ENCODE results near the gene PEX1. TPM values are rescaled to one million over a fixed set of nuclear protein-coding genes. Genes with fewer than 3 reads are reported as not detected.

PEX1 gene
- total and polyA plus RNA-seq, 9 of the 15 experiments (the other 6 are each of a cell fraction or from before 2014, with no cell fraction given), result 9.4 to 32.2 (median 19.9) TPM

DNA sequence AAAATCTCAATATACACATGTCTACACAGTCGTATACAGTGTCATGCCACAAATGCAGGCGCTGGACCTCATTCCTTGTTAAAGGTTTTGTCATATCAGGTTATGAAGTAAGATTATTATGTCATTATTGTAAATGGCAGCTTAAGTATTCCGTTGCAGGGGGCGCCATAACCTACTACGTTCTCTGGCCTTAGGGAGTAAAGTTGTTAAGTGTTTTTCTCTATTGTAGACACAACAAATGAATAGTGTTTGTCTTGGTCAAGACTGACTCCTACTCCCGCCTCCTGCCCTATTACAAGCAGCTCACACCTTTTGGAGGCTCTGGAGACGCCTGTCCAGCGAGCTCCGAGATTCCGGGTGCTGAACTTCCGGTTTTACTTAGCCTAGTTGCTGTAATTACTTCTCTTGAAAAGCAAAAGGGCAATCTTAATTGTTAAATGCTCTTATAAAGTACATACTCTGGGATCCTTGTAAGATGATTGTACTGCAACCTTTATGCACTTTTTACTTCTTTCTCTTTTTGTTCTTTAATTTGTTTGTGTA lies 80.0 kb downstream of the PEX1 start (continued):
- TF ChIP-seq, protein P1, sequence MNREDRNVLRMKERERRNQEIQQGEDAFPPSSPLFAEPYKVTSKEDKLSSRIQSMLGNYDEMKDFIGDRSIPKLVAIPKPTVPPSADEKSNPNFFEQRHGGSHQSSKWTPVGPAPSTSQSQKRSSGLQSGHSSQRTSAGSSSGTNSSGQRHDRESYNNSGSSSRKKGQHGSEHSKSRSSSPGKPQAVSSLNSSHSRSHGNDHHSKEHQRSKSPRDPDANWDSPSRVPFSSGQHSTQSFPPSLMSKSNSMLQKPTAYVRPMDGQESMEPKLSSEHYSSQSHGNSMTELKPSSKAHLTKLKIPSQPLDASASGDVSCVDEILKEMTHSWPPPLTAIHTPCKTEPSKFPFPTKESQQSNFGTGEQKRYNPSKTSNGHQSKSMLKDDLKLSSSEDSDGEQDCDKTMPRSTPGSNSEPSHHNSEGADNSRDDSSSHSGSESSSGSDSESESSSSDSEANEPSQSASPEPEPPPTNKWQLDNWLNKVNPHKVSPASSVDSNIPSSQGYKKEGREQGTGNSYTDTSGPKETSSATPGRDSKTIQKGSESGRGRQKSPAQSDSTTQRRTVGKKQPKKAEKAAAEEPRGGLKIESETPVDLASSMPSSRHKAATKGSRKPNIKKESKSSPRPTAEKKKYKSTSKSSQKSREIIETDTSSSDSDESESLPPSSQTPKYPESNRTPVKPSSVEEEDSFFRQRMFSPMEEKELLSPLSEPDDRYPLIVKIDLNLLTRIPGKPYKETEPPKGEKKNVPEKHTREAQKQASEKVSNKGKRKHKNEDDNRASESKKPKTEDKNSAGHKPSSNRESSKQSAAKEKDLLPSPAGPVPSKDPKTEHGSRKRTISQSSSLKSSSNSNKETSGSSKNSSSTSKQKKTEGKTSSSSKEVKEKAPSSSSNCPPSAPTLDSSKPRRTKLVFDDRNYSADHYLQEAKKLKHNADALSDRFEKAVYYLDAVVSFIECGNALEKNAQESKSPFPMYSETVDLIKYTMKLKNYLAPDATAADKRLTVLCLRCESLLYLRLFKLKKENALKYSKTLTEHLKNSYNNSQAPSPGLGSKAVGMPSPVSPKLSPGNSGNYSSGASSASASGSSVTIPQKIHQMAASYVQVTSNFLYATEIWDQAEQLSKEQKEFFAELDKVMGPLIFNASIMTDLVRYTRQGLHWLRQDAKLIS (CRISPR knock-in tag; IDR thresholded peaks at IDR 0.05), result no peak
- TF ChIP-seq, protein P2, sequence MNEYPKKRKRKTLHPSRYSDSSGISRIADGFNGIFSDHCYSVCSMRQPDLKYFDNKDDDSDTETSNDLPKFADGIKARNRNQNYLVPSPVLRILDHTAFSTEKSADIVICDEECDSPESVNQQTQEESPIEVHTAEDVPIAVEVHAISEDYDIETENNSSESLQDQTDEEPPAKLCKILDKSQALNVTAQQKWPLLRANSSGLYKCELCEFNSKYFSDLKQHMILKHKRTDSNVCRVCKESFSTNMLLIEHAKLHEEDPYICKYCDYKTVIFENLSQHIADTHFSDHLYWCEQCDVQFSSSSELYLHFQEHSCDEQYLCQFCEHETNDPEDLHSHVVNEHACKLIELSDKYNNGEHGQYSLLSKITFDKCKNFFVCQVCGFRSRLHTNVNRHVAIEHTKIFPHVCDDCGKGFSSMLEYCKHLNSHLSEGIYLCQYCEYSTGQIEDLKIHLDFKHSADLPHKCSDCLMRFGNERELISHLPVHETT (CRISPR knock-in tag; conservative IDR thresholded peaks at IDR 0.05 in 1 of 2, IDR thresholded peaks at IDR 0.05 in 1 of 2), result no peak
- TF ChIP-seq, protein P3, sequence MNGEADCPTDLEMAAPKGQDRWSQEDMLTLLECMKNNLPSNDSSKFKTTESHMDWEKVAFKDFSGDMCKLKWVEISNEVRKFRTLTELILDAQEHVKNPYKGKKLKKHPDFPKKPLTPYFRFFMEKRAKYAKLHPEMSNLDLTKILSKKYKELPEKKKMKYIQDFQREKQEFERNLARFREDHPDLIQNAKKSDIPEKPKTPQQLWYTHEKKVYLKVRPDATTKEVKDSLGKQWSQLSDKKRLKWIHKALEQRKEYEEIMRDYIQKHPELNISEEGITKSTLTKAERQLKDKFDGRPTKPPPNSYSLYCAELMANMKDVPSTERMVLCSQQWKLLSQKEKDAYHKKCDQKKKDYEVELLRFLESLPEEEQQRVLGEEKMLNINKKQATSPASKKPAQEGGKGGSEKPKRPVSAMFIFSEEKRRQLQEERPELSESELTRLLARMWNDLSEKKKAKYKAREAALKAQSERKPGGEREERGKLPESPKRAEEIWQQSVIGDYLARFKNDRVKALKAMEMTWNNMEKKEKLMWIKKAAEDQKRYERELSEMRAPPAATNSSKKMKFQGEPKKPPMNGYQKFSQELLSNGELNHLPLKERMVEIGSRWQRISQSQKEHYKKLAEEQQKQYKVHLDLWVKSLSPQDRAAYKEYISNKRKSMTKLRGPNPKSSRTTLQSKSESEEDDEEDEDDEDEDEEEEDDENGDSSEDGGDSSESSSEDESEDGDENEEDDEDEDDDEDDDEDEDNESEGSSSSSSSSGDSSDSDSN (IDR thresholded peaks at IDR 0.05; ENCODE audit: borderline replicate concordance in 1 of 2, low read depth in 2 of 2, low read length in 2 of 2), result no peak; a peak in 1 of 4 replicates
- TF ChIP-seq E2F3 (CRISPR knock-in tag; IDR thresholded peaks at IDR 0.05) (no peak), RFX5 (IDR thresholded peaks at IDR 0.05; ENCODE audit: low read depth, low read length) (no peak), MEIS2 (IDR thresholded peaks at IDR 0.05; ENCODE audit: partially characterized antibody) (peak; percentile 35), ERF (CRISPR knock-in tag; IDR thresholded peaks at IDR 0.05) (no peak), EP400 (IDR thresholded peaks at IDR 0.05) (peak; percentile 4), ZNF217 (CRISPR knock-in tag; IDR thresholded peaks at IDR 0.05) (no peak), SMARCE1 (IDR thresholded peaks at IDR 0.05) (peak; percentile 75), RBFOX2 (IDR thresholded peaks at IDR 0.05; ENCODE audit: low read depth, low read length) (no peak)
- TF ChIP-seq, protein P4, sequence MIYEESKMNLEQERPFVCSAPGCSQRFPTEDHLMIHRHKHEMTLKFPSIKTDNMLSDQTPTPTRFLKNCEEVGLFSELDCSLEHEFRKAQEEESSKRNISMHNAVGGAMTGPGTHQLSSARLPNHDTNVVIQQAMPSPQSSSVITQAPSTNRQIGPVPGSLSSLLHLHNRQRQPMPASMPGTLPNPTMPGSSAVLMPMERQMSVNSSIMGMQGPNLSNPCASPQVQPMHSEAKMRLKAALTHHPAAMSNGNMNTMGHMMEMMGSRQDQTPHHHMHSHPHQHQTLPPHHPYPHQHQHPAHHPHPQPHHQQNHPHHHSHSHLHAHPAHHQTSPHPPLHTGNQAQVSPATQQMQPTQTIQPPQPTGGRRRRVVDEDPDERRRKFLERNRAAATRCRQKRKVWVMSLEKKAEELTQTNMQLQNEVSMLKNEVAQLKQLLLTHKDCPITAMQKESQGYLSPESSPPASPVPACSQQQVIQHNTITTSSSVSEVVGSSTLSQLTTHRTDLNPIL (CRISPR knock-in tag; IDR thresholded peaks at IDR 0.05), result no peak
- TF ChIP-seq, protein P5, sequence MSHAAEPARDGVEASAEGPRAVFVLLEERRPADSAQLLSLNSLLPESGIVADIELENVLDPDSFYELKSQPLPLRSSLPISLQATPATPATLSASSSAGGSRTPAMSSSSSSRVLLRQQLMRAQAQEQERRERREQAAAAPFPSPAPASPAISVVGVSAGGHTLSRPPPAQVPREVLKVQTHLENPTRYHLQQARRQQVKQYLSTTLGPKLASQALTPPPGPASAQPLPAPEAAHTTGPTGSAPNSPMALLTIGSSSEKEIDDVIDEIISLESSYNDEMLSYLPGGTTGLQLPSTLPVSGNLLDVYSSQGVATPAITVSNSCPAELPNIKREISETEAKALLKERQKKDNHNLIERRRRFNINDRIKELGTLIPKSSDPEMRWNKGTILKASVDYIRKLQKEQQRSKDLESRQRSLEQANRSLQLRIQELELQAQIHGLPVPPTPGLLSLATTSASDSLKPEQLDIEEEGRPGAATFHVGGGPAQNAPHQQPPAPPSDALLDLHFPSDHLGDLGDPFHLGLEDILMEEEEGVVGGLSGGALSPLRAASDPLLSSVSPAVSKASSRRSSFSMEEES (CRISPR knock-in tag; IDR thresholded peaks at IDR 0.05), result no peak

Data from K562 (cell line).